PFSK-1 (cell line): ENCODE results near the gene RSU1.
A peak's percentile ranks its signal among the peaks of the same experiment; 100 is the strongest.

Experiments
- FOXP2 ChIP-seq: optimal IDR thresholded peaks from 2 replicates; pipeline ENCODE3; 2011; ENCODE audit warnings: borderline replicate concordance, control low read depth, inconsistent platforms; ENCODE audit not compliant: insufficient read depth; ENCODE audit errors: extremely low read length, extremely low read depth
- POLR2AphosphoS5 ChIP-seq: IDR thresholded peaks from 2 replicates; pipeline ENCODE4 v1.6.1; 2012; ENCODE audit warnings: low read depth, mild to moderate bottlenecking, control low read depth, low read length, moderate library complexity
- SIN3A ChIP-seq: IDR thresholded peaks from 2 replicates; pipeline ENCODE4 v1.6.1; 2012; ENCODE audit warnings: mild to moderate bottlenecking, low read length, moderate library complexity, borderline replicate concordance; ENCODE audit not compliant: insufficient read depth
- TAF1 ChIP-seq: IDR thresholded peaks from 2 replicates; pipeline ENCODE4 v1.6.1; 2012; ENCODE audit warnings: low read length, control low read depth, borderline replicate concordance; ENCODE audit not compliant: insufficient read depth
- TF ChIP-seq, protein P1 (sequence below), 2 experiments: IDR thresholded peaks; 2 replicates each; pipeline versions ENCODE4 v1.6.1 to v1.8.0; 2011 to 2012; ENCODE audit warnings: low read depth in 2 of 2, low read length in 2 of 2, control low read depth in 1 of 2, inconsistent platforms in 1 of 2, mild to moderate bottlenecking in 1 of 2, moderate library complexity in 1 of 2; ENCODE audit not compliant: insufficient read depth in 1 of 2

RSU1 gene

DNA sequence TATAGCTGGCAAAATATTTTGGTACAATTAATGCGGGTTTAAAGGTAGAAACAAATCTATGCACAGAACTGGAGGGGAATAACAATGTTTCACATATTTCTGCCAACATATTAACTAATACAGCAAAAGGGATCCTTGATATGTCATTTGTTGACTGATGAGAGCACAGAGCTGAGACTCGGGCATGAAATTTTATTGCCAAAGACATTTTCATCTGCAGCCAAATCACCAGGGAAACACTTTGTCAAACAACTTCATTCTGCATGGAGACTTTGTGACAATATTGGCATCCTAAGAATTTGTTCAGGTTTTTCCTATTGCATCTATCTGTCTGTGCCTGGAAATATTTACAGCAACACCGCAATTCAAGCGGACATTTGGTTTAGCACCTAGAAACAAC lies 177.8 kb downstream of the RSU1 start:
- TF ChIP-seq SIN3A (no peak), POLR2AphosphoS5 (no peak), FOXP2 (no peak), TAF1 (no peak)
- TF ChIP-seq, protein P1, sequence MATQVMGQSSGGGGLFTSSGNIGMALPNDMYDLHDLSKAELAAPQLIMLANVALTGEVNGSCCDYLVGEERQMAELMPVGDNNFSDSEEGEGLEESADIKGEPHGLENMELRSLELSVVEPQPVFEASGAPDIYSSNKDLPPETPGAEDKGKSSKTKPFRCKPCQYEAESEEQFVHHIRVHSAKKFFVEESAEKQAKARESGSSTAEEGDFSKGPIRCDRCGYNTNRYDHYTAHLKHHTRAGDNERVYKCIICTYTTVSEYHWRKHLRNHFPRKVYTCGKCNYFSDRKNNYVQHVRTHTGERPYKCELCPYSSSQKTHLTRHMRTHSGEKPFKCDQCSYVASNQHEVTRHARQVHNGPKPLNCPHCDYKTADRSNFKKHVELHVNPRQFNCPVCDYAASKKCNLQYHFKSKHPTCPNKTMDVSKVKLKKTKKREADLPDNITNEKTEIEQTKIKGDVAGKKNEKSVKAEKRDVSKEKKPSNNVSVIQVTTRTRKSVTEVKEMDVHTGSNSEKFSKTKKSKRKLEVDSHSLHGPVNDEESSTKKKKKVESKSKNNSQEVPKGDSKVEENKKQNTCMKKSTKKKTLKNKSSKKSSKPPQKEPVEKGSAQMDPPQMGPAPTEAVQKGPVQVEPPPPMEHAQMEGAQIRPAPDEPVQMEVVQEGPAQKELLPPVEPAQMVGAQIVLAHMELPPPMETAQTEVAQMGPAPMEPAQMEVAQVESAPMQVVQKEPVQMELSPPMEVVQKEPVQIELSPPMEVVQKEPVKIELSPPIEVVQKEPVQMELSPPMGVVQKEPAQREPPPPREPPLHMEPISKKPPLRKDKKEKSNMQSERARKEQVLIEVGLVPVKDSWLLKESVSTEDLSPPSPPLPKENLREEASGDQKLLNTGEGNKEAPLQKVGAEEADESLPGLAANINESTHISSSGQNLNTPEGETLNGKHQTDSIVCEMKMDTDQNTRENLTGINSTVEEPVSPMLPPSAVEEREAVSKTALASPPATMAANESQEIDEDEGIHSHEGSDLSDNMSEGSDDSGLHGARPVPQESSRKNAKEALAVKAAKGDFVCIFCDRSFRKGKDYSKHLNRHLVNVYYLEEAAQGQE (IDR thresholded peaks at IDR 0.05; ENCODE audit: insufficient read depth in 1 of 2, low read depth in 2 of 2, low read length in 2 of 2), result no peak

DNA sequence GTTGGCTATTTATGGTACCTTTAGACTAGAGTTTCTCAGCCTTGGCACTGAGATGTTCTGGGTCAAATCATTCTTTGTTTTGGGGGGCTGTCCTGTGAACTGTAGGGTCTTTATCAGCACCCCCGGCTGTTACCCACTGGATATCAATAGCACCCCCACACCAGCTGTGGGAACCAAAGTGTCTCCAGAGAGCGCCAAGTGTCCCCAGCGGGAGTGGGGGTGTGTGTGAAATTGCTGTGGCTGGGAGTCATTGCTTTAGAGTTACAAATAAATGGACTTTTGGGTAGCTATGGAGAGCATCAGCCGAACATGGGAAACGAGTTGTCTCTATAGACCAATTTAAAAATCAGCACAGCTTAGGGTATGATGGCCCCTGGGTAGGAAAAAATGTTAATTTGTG lies 184.2 kb downstream of the RSU1 start:
- TF ChIP-seq SIN3A (no peak), POLR2AphosphoS5 (no peak), FOXP2 (no peak), TAF1 (no peak)
- TF ChIP-seq, protein P1 (IDR thresholded peaks at IDR 0.05; ENCODE audit: insufficient read depth in 1 of 2, low read depth in 2 of 2, low read length in 2 of 2), result no peak

DNA sequence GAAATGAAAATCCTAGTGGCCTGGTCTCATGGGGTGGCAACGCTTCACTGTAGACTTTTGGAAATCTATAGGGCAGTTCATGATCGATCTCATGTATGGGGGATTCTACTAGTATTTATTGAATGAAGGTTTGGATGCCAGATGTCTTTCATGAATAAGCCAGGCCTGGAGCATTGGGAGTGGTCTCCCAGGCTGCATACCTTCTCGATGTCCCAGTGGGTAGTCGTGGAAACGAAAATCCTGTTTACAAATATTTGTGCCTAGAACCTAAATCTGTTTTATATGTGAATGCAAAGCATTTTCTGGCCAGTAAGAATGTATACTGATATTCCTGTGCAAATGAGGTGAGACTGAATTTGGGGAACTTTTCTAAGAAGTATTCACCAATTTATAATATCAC lies 190.5 kb downstream of the RSU1 start:
- no peak for TF ChIP-seq FOXP2
- TF ChIP-seq, protein P1 (IDR thresholded peaks at IDR 0.05; ENCODE audit: insufficient read depth in 1 of 2, low read depth in 2 of 2, low read length in 2 of 2), result no peak
- TF ChIP-seq POLR2AphosphoS5, result no peak
- TF ChIP-seq SIN3A, result no peak
- no peak for TF ChIP-seq TAF1

DNA sequence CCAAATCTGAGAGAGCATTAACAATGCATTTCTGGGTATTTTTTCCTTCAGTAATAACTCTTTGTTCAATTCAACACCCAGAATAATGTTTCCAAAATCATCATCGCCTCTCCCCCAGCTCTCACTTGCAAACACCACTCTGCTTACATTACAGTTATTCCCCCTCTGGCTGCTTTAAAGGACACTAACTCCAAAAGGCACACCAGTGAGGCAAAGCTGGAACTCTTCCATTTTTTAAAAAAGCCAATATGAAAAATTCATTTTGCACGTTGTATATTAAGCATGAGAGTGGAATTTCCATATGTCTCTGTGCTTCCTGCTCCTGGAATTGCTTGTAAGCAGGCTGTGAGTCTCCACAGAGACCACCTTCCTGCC lies 204.3 kb downstream of the RSU1 start:
- TF ChIP-seq FOXP2 (no peak), TAF1 (no peak), SIN3A (no peak), POLR2AphosphoS5 (no peak)
- TF ChIP-seq, protein P1 (IDR thresholded peaks at IDR 0.05; ENCODE audit: insufficient read depth in 1 of 2, low read depth in 2 of 2, low read length in 2 of 2), result no peak

DNA sequence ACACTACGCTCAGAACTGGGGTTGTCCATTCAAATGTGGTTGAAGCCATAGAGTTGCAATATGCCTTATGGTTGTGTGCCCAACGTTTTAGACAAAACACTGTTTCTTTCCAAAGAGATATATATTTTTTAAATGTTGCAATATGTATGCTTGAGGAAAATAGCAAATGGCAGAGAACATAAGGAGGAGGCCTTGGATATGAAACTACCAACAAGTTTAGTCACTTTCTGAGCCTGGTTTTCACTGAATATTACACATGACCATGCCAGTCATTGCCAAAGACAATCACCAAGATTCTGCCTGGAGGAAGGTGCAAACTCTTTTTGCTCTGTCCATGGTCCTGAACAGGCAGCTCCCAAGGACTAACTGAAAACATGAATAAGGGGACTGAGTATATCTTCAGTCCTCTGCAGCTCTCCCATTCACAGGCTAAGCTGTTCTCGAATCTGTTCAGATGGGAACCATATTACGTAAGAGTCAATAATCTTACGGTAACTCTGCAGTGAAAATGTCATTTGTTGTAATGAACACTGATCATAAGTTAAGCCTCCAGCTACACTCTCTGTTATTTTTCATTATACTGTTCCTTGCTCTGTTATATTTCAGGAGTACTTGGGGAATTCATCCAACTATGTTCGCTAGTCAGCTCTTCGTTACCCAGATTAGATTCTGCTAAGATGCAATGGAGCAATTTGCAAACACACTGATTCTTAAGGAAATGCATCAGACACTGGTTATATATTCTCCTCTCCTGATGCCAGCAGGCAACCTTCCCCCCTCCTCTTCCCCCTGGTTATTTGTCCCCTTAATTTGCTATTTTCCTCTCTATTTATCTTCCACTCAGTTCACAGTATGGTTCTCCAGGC lies 204.9 kb downstream of the RSU1 start:
- TF ChIP-seq POLR2AphosphoS5, result no peak
- TF ChIP-seq, protein P1 (IDR thresholded peaks at IDR 0.05; ENCODE audit: insufficient read depth in 1 of 2, low read depth in 2 of 2, low read length in 2 of 2), result peak; percentile 93 to 98
